Central memory CD8-positive, alpha-beta T cell (primary cell): ENCODE results near the gene ENOX1.

Experiments used
- ATAC-seq: fragments of 150-1000 bp; cut with Tn5 transposase; replicated peaks from 2 replicates; pipeline ENCODE4 v1.10.0; 2022; ENCODE audit warnings: mild to moderate bottlenecking, moderate FRiP score, moderate number of reproducible peaks; ENCODE audit not compliant: poor library complexity, severe bottlenecking; ENCODE audit errors: extremely low read depth
- DNase-seq, 2 donors: peaks; one replicate each; pipeline ENCODE4 v3.0.0; 2021; ENCODE audit warnings: low spot score in 2 of 2
- H3K27ac Mint-ChIP-seq: one replicate; pipeline ENCODE4 v1.8.0; 2022; ENCODE audit warnings: low read depth, mild to moderate bottlenecking, moderate library complexity, mixed read lengths
- H3K27me3 Mint-ChIP-seq: one replicate; pipeline ENCODE4 v1.8.0; 2022; ENCODE audit warnings: mixed read lengths
- H3K36me3 Mint-ChIP-seq: one replicate; pipeline ENCODE4 v1.8.0; 2022; ENCODE audit warnings: mild to moderate bottlenecking, moderate library complexity, mixed read lengths; ENCODE audit not compliant: insufficient read depth
- H3K4me1 Mint-ChIP-seq: one replicate; pipeline ENCODE4 v1.8.0; 2022; ENCODE audit warnings: mixed read lengths
- H3K4me3 Mint-ChIP-seq: one replicate; pipeline ENCODE4 v1.8.0; 2022; ENCODE audit warnings: mild to moderate bottlenecking, moderate library complexity, mixed read lengths
- H3K9me3 Mint-ChIP-seq: one replicate; pipeline ENCODE4 v1.8.0; 2022; ENCODE audit warnings: mixed read lengths

Gene ENOX1

DNA sequence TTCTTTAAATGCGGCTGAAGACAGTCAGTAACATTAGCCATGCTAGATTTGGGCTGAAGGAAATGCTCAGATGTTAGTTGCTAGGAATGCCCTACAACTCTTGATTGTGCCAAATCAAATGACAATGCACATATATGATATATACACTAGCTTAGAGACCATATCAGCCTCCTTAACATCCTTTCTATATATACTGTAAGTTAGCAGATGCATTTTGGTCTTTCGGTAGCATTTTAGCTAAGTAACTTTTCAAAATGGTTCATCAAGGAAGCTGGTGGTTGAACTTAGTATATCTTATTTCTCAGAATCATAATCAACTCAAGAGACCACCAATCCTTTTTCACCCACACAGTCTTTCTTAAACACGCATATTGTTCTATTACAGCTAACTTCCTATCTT, 14.1 kb upstream of the ENOX1 start:
- Mint-ChIP-seq H3K36me3 (no peaks in the 10 kb centered on the region), H3K9me3 (no peaks in the 10 kb centered on the region), H3K4me3 (no peak overlapping the region), H3K27me3 (peaks cover 31% of the 10 kb centered on the region), H3K27ac (no peak overlapping the region), H3K4me1 (no peaks in the 10 kb centered on the region)
- DNase-seq (no peak), ATAC-seq (no peak)

- Mint-ChIP-seq H3K36me3 (no peaks in the 10 kb centered on the region), H3K27me3 (peaks cover 31% of the 10 kb centered on the region), H3K9me3 (no peaks in the 10 kb centered on the region)
Measured at GRCh38 chr13:43799191-43799590, 12.4 kb upstream of the ENOX1 start.

DNA sequence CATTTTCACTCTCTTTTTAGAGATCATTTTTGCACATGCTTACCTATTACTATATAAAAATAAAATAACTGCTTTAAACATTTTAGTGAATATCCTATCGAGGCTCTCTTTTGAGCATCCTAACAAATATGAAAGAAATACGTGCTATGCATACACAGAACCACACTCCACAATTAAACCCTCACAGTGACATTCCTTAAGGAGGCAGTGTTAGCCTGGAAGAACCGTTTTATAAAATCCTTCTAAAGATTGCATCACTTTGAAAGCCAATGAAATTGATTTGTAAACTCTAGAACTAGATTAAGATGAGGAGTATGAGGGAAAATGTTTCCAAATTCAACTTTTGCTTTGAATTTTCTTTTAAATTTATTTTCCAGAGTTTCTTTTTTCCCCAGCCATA, 11.1 kb upstream of the ENOX1 start:
- no peaks in the 10 kb centered on the region for H3K4me1 Mint-ChIP-seq
- H3K27me3 Mint-ChIP-seq: peaks cover 23% of the 10 kb centered on the region
- H3K9me3 Mint-ChIP-seq: no peaks in the 10 kb centered on the region
- H3K4me3 Mint-ChIP-seq: no peak overlapping the region
- no peak for ATAC-seq
- DNase-seq: no peak
- H3K36me3 Mint-ChIP-seq: no peaks in the 10 kb centered on the region
- H3K27ac Mint-ChIP-seq: no peak overlapping the region

More at GRCh38 chr13:43799191-43799590, 12.4 kb upstream of the ENOX1 start:
- DNase-seq (no peak), ATAC-seq (no peak)
- Mint-ChIP-seq H3K27ac (no peak overlapping the region), H3K4me3 (no peak overlapping the region), H3K4me1 (no peaks in the 10 kb centered on the region)

DNA sequence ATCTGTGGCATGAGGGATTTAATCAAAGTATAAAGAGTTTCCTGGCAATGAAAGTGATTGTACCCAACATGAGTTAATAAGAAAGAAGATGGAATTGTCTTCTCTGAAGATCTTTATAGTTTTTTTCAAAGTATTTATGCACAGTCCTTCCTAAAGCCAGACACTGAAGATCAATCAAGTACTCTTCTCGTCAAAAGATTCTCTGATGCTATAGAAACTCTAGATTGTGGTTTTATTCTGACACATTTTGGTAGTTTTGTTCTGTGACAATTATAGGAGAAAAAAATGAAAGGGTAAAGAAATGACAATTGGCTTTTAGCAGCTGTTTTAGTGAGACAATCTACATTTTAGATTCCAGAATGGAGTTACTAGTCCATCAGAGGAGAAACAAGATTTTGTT, 10.4 kb upstream of the ENOX1 start:
- ATAC-seq (no peak), DNase-seq (no peak)
- H3K27ac Mint-ChIP-seq: no peak overlapping the region
- no peaks in the 10 kb centered on the region for H3K4me1 Mint-ChIP-seq
- no peaks in the 10 kb centered on the region for H3K36me3 Mint-ChIP-seq
- H3K4me3 Mint-ChIP-seq: no peak overlapping the region
- H3K27me3 Mint-ChIP-seq: peaks cover 30% of the 10 kb centered on the region
- no peaks in the 10 kb centered on the region for H3K9me3 Mint-ChIP-seq

- Mint-ChIP-seq H3K27ac (no peak overlapping the region), H3K4me3 (no peak overlapping the region)
Measured at GRCh38 chr13:43794416-43794815, 7.6 kb upstream of the ENOX1 start.

GRCh38 chr13:43792076-43792881, 5.5 kb upstream of the ENOX1 start:
- H3K36me3 Mint-ChIP-seq: no peaks in the 10 kb centered on the region
- no peak overlapping the region for H3K4me3 Mint-ChIP-seq
- ATAC-seq: no peak
- H3K4me1 Mint-ChIP-seq: peaks cover 7% of the 10 kb centered on the region
- no peak for DNase-seq
- no peaks in the 10 kb centered on the region for H3K9me3 Mint-ChIP-seq
- no peak overlapping the region for H3K27ac Mint-ChIP-seq
- H3K27me3 Mint-ChIP-seq: peaks cover 38% of the 10 kb centered on the region

More at GRCh38 chr13:43794416-43794815, 7.6 kb upstream of the ENOX1 start:
- H3K27me3 Mint-ChIP-seq: peaks cover 30% of the 10 kb centered on the region
- no peaks in the 10 kb centered on the region for H3K4me1 Mint-ChIP-seq
- DNase-seq: no peak
- H3K36me3 Mint-ChIP-seq: no peaks in the 10 kb centered on the region
- H3K9me3 Mint-ChIP-seq: no peaks in the 10 kb centered on the region
- no peak for ATAC-seq

GRCh38 chr13:43787997-43788396, 1.2 kb upstream of the ENOX1 start:
- DNase-seq (no peak), ATAC-seq (no peak)
- Mint-ChIP-seq H3K4me3 (peak overlapping the region; percentile 79), H3K9me3 (no peaks in the 10 kb centered on the region), H3K27me3 (peaks cover 55% of the 10 kb centered on the region), H3K4me1 (peaks cover 8% of the 10 kb centered on the region), H3K27ac (no peak overlapping the region), H3K36me3 (no peaks in the 10 kb centered on the region)

DNA sequence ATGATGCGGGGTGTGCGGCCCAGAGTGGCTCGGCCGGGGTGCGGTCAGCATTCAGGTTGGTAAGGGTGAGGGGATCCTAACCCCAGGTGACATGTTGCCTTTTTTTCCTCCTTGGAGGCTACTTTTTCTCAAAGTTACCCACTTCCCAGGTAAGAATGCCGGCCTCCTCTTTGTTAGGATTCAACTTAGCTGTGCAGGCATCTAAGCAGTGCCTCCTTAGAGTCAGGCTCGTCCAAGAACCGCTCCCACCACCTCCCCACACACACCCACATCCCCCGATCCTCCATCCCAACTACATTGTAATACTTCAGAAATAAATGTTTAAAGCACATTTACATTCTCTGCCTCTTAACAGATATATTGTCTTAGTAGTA, 733 bp upstream of the ENOX1 start:
- Mint-ChIP-seq H3K27ac (no peak overlapping the region), H3K27me3 (peaks cover 50% of the 10 kb centered on the region), H3K4me3 (peak overlapping the region; percentile 79), H3K4me1 (peaks cover 8% of the 10 kb centered on the region), H3K36me3 (no peaks in the 10 kb centered on the region), H3K9me3 (no peaks in the 10 kb centered on the region)
- ATAC-seq: no peak
- DNase-seq: no peak

- Mint-ChIP-seq H3K36me3 (no peaks in the 10 kb centered on the region), H3K27me3 (peaks cover 45% of the 10 kb centered on the region), H3K9me3 (no peaks in the 10 kb centered on the region), H3K4me3 (peak overlapping the region; percentile 79), H3K4me1 (peaks cover 8% of the 10 kb centered on the region), H3K27ac (no peak overlapping the region)
- DNase-seq (no peak), ATAC-seq (peak; percentile 17)
Measured at GRCh38 chr13:43786472-43786765, 353 bp downstream of the ENOX1 start.

DNA sequence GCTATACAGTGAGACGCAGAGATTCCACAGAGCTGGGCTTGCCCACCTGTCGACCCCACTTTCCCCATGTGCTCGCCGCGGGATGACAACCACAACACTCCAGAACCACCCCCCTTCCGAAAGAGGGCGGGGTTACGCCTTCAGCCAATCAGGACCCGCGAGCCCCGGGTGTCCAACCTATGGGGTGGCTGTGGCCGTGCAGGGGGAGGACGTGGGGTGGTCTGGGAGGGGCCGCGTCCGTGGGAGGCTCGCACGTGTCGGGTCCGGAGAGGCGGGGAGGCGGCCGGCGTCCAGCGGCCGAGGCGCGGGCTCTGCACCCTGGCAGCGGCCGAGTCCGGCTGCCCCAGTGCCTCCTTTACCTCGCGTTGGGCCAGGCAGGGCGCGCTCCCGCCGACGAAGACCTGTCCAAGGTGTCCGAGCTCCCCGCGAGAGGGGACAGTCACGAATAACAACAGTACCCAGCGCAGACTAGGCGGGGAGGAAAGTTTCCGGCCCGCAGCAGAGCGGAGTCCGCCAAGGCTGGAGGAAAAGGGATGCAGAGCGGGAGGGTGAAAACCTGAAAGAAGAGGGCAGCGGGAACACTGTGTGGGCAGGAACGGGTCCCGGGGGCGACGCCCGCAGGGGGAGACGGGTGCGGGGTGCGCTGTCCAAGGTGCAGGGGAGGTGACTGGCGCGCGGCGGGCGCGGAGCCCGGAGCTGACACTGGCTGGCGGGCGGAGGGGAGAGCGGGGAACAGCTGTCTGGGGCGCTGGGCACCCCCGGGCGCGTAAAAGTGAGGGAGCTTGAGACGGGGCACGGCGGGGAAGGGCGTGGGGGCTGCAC, 911 bp downstream of the ENOX1 start:
- Mint-ChIP-seq H3K9me3 (no peaks in the 10 kb centered on the region), H3K27me3 (peaks cover 45% of the 10 kb centered on the region), H3K4me1 (peaks cover 8% of the 10 kb centered on the region), H3K4me3 (peak overlapping the region; percentile 79), H3K27ac (no peak overlapping the region), H3K36me3 (no peaks in the 10 kb centered on the region)
- DNase-seq (no peak), ATAC-seq (no peak)

DNA sequence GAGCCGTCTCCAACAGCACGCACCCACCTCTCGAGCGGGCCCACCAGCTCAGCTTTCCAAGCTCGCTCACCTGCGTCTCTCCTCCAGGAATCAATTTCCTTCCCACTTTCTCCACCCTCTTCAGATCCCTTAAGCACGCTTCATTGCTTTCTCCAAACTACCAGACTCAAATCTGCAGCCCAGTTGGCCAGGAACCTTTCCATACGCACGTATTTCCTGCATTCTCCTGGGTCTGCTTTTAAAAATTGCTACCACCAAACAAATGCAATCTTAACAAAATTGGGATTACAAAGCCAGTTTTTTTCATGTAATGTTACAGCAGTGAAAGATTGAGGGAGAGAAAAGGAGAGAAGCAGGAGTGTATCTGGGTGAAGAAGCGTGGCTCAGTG, 1.5 kb downstream of the ENOX1 start:
- H3K27me3 Mint-ChIP-seq: peaks cover 45% of the 10 kb centered on the region
- DNase-seq (no peak), ATAC-seq (no peak)
- H3K4me1 Mint-ChIP-seq: peaks cover 8% of the 10 kb centered on the region
- H3K9me3 Mint-ChIP-seq: no peaks in the 10 kb centered on the region
- no peaks in the 10 kb centered on the region for H3K36me3 Mint-ChIP-seq
- H3K4me3 Mint-ChIP-seq: peak overlapping the region; percentile 79
- no peak overlapping the region for H3K27ac Mint-ChIP-seq

- H3K4me1 Mint-ChIP-seq: peaks cover 8% of the 10 kb centered on the region
- DNase-seq (no peak), ATAC-seq (no peak)
- H3K27ac Mint-ChIP-seq: no peak overlapping the region
- H3K36me3 Mint-ChIP-seq: no peaks in the 10 kb centered on the region
- H3K4me3 Mint-ChIP-seq: no peak overlapping the region
- no peaks in the 10 kb centered on the region for H3K9me3 Mint-ChIP-seq
- peaks cover 39% of the 10 kb centered on the region for H3K27me3 Mint-ChIP-seq
Measured at GRCh38 chr13:43784496-43784895, 2.3 kb downstream of the ENOX1 start.

DNA sequence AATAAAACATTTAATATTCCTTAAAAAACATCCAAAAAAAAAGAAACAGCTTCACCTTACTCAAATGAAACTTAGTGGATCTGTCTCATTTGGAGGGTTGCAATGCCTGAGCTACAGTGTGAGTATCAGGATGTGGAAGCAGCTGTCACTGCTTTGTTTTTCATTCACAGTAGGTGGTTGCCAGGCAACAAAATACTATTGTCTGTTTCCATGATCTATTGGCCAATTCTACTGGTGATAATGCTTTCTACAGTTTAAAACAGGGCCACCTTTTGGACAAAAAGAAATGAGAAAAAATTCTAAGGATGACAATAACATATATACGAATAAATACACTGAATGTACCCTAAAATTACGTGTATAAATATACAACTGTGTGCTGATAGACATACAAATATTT, 3.0 kb downstream of the ENOX1 start:
- ATAC-seq (no peak), DNase-seq (no peak)
- H3K36me3 Mint-ChIP-seq: no peaks in the 10 kb centered on the region
- H3K27me3 Mint-ChIP-seq: peaks cover 39% of the 10 kb centered on the region
- H3K4me1 Mint-ChIP-seq: peaks cover 8% of the 10 kb centered on the region
- H3K9me3 Mint-ChIP-seq: no peaks in the 10 kb centered on the region
- H3K4me3 Mint-ChIP-seq: no peak overlapping the region
- no peak overlapping the region for H3K27ac Mint-ChIP-seq
